ENCODE measurements around the gene PLPP4.

DNA sequence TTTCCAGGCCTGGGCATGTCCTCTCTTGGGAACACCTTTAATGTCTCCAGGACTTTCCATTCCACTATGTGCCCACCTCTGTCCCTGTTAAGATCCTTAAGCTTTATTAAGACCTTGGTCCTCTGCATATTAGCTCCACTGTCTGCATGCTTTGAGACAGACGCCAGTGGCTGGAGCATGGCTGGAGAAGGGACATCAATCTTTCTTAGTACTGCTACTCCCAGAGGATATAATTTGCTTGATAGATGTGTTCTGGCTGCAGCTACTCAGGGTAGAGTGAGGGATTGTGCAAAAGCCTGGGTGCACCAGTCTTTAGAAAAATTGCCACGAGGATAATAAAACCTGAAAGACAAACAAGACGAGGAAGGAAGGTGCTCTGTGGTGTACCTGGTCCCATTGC is 42.9 kb downstream of the PLPP4 start:
- TF ChIP-seq ZSCAN12 (CRISPR knock-in tag; IDR thresholded peaks at IDR 0.05), result no peak
- TF ChIP-seq, protein P1, sequence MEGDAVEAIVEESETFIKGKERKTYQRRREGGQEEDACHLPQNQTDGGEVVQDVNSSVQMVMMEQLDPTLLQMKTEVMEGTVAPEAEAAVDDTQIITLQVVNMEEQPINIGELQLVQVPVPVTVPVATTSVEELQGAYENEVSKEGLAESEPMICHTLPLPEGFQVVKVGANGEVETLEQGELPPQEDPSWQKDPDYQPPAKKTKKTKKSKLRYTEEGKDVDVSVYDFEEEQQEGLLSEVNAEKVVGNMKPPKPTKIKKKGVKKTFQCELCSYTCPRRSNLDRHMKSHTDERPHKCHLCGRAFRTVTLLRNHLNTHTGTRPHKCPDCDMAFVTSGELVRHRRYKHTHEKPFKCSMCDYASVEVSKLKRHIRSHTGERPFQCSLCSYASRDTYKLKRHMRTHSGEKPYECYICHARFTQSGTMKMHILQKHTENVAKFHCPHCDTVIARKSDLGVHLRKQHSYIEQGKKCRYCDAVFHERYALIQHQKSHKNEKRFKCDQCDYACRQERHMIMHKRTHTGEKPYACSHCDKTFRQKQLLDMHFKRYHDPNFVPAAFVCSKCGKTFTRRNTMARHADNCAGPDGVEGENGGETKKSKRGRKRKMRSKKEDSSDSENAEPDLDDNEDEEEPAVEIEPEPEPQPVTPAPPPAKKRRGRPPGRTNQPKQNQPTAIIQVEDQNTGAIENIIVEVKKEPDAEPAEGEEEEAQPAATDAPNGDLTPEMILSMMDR (CRISPR knock-in tag; IDR thresholded peaks at IDR 0.05), result no peak
- TF ChIP-seq ZMYM3 (CRISPR knock-in tag; IDR thresholded peaks at IDR 0.05), result no peak
- no peak for TF ChIP-seq ZNF572 (CRISPR knock-in tag; IDR thresholded peaks at IDR 0.05)
- no peak for TF ChIP-seq NR3C1 (CRISPR knock-in tag; IDR thresholded peaks at IDR 0.05)
- TF ChIP-seq ATF7 (IDR thresholded peaks at IDR 0.05), result no peak
- no peak for TF ChIP-seq ATF7 (CRISPR knock-in tag; IDR thresholded peaks at IDR 0.05)
- TF ChIP-seq, protein P2, sequence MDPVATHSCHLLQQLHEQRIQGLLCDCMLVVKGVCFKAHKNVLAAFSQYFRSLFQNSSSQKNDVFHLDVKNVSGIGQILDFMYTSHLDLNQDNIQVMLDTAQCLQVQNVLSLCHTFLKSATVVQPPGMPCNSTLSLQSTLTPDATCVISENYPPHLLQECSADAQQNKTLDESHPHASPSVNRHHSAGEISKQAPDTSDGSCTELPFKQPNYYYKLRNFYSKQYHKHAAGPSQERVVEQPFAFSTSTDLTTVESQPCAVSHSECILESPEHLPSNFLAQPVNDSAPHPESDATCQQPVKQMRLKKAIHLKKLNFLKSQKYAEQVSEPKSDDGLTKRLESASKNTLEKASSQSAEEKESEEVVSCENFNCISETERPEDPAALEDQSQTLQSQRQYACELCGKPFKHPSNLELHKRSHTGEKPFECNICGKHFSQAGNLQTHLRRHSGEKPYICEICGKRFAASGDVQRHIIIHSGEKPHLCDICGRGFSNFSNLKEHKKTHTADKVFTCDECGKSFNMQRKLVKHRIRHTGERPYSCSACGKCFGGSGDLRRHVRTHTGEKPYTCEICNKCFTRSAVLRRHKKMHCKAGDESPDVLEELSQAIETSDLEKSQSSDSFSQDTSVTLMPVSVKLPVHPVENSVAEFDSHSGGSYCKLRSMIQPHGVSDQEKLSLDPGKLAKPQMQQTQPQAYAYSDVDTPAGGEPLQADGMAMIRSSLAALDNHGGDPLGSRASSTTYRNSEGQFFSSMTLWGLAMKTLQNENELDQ (CRISPR knock-in tag; IDR thresholded peaks at IDR 0.05; ENCODE audit: borderline replicate concordance), result no peak
- no peak for TF ChIP-seq CEBPG (CRISPR knock-in tag; IDR thresholded peaks at IDR 0.05)
- TF ChIP-seq DNMT3B (CRISPR knock-in tag; conservative IDR thresholded peaks at IDR 0.05), result no peak
- no peak for TF ChIP-seq TAF1 (CRISPR knock-in tag; IDR thresholded peaks at IDR 0.05)

All from HepG2 (cell line).